ENCODE results near the gene FAM222A. TPM values are rescaled to one million over a fixed set of nuclear protein-coding genes. Genes with fewer than 3 reads are reported as not detected.

Gene FAM222A
- total RNA-seq, 2 experiments from 2014 or later = 0.76 to 1.0 TPM

- no peaks in the 10 kb centered on the region for H3K9me3 Mint-ChIP-seq
- TF ChIP-seq, protein P1, sequence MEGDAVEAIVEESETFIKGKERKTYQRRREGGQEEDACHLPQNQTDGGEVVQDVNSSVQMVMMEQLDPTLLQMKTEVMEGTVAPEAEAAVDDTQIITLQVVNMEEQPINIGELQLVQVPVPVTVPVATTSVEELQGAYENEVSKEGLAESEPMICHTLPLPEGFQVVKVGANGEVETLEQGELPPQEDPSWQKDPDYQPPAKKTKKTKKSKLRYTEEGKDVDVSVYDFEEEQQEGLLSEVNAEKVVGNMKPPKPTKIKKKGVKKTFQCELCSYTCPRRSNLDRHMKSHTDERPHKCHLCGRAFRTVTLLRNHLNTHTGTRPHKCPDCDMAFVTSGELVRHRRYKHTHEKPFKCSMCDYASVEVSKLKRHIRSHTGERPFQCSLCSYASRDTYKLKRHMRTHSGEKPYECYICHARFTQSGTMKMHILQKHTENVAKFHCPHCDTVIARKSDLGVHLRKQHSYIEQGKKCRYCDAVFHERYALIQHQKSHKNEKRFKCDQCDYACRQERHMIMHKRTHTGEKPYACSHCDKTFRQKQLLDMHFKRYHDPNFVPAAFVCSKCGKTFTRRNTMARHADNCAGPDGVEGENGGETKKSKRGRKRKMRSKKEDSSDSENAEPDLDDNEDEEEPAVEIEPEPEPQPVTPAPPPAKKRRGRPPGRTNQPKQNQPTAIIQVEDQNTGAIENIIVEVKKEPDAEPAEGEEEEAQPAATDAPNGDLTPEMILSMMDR (IDR thresholded peaks at IDR 0.05) = no peak
- no peak for ATAC-seq
- DNase-seq = no peak
- H3K27me3 Mint-ChIP-seq = peaks cover 21% of the 10 kb centered on the region
- no peaks in the 10 kb centered on the region for H3K36me3 Mint-ChIP-seq (ENCODE audit: low read depth)
- intact Hi-C loops (cut with micrococcal nuclease) = no loop called here
- H3K4me3 Mint-ChIP-seq = no peak overlapping the region
- ChIA-PET CTCF (interaction anchor here (0.8 to 1.4 kb wide), 4 partner anchors 25 to 197 kb away, joined by 3 to 4 read pairs (median 3); no protein-coding TSS in a partner anchor), POLR2A (no interaction called here)
- peaks cover 2% of the 10 kb centered on the region for H3K4me1 Mint-ChIP-seq (ENCODE audit: low read depth)
- H3K27ac Mint-ChIP-seq = no peak overlapping the region
These were observed 2.5 kb downstream of the FAM222A start for GRCh38 chr12:109716092-109716479.

GRCh38 chr12:109716512-109717389, 3.1 kb downstream of the FAM222A start:
- Mint-ChIP-seq H3K4me3 (no peak overlapping the region), H3K27me3 (peaks cover 14% of the 10 kb centered on the region), H3K9me3 (no peaks in the 10 kb centered on the region), H3K36me3 (ENCODE audit: low read depth) (no peaks in the 10 kb centered on the region), H3K27ac (no peak overlapping the region), H3K4me1 (ENCODE audit: low read depth) (peaks cover 2% of the 10 kb centered on the region)
- TF ChIP-seq, protein P1 (IDR thresholded peaks at IDR 0.05) = no peak
- DNase-seq (no peak), ATAC-seq (no peak)
- intact Hi-C loops (cut with micrococcal nuclease) = no loop called here
- ChIA-PET CTCF (interaction anchor here (0.8 to 1.4 kb wide), 4 partner anchors 10 to 119 kb away, joined by 3 to 4 read pairs (median 3); no protein-coding TSS in a partner anchor), POLR2A (no interaction called here)

DNA sequence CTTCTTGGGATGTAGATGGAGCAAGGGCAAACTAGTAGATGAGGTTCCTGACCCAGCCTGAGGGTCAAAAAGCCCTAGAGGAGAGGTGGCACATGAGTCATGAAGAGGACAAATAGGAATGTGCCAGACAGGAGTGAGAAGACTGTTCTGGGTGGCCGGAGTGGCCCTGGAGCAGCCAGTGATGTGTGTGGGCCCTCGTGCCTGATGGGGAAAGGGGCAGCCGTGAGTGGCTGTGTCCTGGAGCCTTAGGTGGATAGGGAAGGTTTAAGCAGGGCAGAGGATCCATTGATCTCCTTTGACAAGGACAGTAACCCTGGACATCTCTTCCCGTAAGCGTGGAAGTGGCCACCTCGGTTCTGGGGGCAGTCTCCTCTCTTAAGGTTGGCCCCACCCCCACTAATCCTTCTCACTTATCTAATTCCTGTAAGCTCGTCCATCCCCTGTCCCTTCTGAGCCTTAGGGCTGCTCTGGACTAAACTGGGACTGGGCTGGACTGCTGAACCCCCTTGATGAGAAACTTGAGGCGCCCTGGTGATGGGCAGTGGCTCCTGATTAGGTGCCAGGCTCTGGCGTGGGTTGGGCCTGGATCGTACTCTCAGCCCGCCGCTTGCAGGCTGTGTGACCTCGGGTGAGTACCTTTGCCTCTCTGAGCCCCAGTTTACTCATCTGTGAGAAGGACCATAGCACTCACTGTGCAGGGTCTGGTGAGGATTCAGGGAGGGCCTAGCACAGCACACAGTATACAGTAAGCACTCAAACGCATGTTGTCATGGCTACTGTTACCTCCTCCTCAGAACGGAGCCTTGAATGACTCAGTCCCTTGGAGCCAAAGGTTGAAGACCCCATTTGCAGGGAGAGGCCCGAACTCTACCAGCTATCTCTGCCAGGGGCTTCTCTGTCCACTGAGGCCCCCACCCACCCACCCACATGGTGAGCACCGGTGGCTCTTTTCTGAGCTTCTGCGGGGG, 4.0 kb downstream of the FAM222A start:
- Mint-ChIP-seq H3K4me1 (ENCODE audit: low read depth) (peaks cover 2% of the 10 kb centered on the region), H3K36me3 (ENCODE audit: low read depth) (no peaks in the 10 kb centered on the region), H3K27ac (no peak overlapping the region), H3K27me3 (peaks cover 8% of the 10 kb centered on the region), H3K4me3 (no peak overlapping the region), H3K9me3 (no peaks in the 10 kb centered on the region)
- intact Hi-C loops (cut with micrococcal nuclease) = no loop called here
- POLR2A ChIA-PET = no interaction called here
- CTCF ChIA-PET = interaction anchor here (0.9 kb wide), 1 partner anchor 11 kb away, joined by 3 read pairs; no protein-coding TSS in a partner anchor
- TF ChIP-seq, protein P1 (IDR thresholded peaks at IDR 0.05) = no peak
- DNase-seq (no peak), ATAC-seq (no peak)

GRCh38 chr12:109718390-109718789, 4.8 kb downstream of the FAM222A start:
- intact Hi-C loops (cut with micrococcal nuclease) = no loop called here
- H3K36me3 Mint-ChIP-seq (ENCODE audit: low read depth) = no peaks in the 10 kb centered on the region
- no peak for DNase-seq
- POLR2A ChIA-PET = no interaction called here
- H3K27me3 Mint-ChIP-seq = peaks cover 8% of the 10 kb centered on the region
- H3K27ac Mint-ChIP-seq = no peak overlapping the region
- ATAC-seq = no peak
- TF ChIP-seq, protein P1 (IDR thresholded peaks at IDR 0.05) = no peak
- CTCF ChIA-PET = no interaction called here
- H3K4me3 Mint-ChIP-seq = no peak overlapping the region
- H3K4me1 Mint-ChIP-seq (ENCODE audit: low read depth) = peaks cover 2% of the 10 kb centered on the region
- no peaks in the 10 kb centered on the region for H3K9me3 Mint-ChIP-seq

Measured in activated CD8-positive, alpha-beta T cell treated with anti-CD3 and anti-CD28 coated beads for 36 hours (primary cell).